GM21786 (cell line): ENCODE measurements around the gene KLRD1.
"Not testable (repeated sequence)": the region's sequence is repeated elsewhere in the genome, so short reads cannot be mapped to it uniquely, and the experiment has no call there.

ENCODE experiments used
- ATAC-seq: cut with Tn5 transposase; IDR thresholded peaks from one replicate; pipeline ENCODE4 v1.9.1; 2021; ENCODE audit not compliant: unreplicated experiment

Gene KLRD1

DNA sequence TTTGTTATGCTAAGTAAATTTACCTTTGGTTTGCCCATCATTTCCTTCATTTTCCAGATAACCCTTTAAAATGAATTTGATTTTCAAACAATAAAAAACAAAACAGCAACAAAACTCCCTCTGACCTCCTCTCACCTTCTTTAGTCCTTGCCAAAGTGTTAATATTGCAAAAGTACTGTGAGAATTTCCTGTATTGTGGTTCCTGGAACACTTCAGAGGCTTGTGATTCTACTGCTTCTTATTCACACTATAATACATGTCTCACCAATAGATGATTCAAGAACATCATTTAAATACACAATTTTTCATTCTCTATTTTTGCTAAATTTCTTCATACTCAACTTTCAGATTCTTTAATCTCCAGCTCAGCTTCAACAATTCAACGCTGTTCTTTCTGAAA, at the start of gene KLRD1:
KLRD1 (plus strand) TSS at position 241 of the 400 bp plus-strand sequence. CDS start 208 bp downstream, outside the sequence.
- no peak for ATAC-seq

DNA sequence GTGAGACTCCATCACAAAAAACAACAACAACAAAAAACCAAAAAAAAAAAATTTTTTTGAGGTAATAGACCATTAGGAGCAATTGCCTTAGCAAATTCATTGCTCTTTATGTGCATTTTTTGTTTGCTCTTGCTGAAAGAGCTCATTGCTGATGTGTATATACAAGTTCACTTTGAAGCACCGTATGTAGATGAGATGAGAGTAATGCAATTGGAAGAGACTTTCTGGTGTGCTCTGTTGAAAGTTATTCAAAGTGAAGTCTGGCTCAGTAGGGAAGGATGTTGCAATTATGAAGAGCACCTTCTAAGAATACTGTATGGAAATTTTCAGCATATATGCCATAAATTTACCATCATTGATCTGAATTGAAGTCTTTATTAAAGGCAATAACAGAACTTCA, 46.7 kb upstream of the KLRD1 start:
- no peak for ATAC-seq

GRCh38 chr12:10268037-10268436, 39.6 kb upstream of the KLRD1 start:
- ATAC-seq = no peak

DNA sequence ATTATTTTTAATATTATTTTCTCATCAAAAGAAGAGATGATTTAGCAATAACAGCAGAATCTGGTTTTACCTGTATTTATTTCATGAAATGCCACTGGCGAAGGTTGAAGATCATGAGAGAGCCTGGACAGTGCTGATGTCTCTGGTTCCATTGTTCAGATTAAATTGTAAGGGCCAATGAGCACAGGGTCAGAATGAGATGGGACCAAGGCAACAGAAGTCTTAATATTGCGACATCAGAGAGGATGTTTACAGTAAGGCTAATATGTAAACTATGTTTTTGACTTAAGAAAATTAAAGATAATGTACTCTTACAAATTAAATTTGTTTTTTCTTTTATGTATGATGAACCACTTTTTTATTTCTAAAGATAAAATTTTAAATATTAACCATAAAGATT, 35.2 kb upstream of the KLRD1 start:
- ATAC-seq = no peak

DNA sequence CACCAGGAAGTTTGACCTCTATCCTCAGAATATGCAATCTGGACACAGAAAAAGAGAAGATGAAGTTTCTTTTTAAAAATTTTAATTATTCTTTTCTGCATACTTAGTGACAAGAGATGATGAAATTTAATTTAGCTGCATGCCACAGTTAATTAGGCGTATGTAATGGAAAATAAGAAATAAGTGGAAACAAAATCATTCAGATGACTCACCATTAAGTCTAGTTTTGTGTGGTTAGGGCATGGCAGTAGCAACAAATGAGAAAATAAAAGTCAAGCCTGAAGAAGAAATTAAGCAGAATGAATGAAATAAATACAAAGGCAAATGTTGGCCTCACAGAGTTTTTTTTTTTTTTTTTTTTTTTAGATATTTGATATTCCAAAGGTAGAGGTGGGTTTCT, 30.9 kb upstream of the KLRD1 start:
- ATAC-seq = no peak

- ATAC-seq = no peak
Observed at GRCh38 chr12:10278104-10278503, 29.6 kb upstream of the KLRD1 start.

DNA sequence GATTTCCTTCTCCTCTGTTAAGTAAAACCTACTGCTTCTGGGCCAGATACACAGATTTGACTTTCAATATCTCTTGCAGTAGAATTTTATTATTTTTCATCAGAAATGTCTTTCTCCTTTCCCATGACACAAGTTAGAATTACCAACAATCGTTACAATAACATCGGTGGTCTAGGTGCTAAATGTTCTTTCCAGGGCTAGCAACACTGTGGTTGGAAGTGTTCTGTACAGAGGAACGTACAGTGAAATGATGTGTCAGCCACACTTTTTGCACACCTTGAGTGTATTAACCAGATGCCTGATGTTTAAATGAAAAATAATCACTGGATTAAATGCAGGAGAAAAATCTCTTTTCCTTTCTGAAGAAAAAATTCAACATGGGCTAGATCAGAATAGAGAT, 27.7 kb upstream of the KLRD1 start:
- no peak for ATAC-seq

GRCh38 chr12:10283027-10283426, 24.6 kb upstream of the KLRD1 start:
- no peak for ATAC-seq

GRCh38 chr12:10285919-10286318, 21.8 kb upstream of the KLRD1 start:
- no peak for ATAC-seq

DNA sequence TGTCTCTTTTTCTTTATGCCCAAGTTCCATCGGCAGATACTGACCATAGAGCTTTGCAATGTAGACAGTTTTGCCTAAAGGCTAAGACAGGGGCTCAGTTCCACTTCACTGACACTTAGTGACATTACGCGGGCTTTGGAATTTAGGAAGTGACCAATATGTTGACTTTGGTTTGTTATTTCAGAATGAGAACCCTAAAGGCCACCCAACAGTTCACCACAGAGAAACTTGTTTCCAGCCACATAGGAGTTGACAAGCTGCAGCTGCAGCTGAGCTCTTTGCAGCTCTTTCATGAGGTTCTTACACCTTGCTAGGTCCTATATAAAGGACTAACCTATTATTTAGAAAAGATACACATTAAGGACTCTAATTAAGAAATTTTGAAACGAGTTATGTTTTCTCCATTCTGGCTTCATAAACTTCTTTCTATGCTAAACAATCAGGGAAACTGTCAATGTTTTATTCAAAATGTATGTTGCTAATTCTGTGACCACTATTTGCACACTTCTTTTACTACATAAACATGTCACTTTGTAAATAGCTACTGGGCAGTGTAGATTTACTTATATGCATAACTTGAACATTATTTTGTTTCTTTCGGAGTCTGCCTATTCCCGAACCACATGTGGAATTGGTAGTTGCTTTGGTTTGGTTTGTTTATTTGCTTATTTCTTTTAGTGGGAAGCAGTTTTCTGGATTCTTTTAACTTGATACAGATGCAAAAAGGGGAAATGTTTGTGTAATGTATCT, 18.5 kb upstream of the KLRD1 start:
- ATAC-seq = no peak

GRCh38 chr12:10291030-10291429, 16.6 kb upstream of the KLRD1 start:
- ATAC-seq = no peak

DNA sequence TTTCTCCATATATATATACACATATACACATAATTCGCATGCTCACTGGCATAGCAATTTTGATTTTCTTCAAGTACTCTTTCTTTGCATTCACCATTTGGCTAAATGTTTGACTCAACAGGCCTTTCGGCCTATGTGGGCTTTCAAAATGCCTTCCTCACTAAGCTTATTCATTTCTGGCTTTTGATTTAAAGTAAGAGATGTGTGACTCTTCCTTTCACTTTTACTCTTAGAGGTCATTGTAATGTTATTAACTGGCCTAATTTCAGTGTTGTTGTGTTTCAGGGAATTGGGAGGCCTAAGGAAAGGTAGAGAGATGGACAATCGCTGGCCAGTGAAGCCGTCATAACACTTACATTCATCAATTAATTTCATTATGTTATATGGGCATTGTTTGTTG, 14.5 kb upstream of the KLRD1 start:
- no peak for ATAC-seq

DNA sequence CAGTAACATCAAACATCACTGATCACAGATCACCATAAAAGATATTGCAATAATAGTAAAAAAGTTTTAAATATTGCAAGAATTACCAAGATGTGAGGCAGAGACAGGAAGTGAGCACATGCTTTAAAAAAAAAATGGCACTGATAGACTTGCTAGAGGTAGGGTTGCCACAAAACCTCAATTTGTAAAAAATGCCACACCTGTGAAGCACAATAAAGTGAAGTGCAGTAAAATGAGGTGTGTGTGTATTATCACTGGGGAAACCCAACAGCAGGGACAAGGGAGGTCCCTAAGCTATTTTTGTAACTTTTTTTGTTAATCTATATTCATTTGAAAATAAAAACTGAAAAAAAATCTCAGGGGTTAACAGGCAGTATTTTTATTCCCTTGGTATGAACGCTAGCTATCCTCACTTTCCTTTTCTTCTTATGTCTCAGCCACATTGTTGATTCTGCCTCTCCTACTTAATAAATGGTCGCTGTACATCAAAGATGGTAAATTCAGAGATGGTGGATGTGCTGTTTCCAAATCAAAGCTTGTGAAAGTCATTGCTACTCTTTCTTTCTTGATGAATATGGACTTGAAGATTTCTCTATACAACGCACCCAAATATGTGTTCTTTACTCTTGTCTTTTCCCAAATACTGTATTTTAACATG, 14.0 kb upstream of the KLRD1 start:
- ATAC-seq = no peak

- no peak for ATAC-seq
Observed at GRCh38 chr12:10301103-10301502, 6.6 kb upstream of the KLRD1 start.

DNA sequence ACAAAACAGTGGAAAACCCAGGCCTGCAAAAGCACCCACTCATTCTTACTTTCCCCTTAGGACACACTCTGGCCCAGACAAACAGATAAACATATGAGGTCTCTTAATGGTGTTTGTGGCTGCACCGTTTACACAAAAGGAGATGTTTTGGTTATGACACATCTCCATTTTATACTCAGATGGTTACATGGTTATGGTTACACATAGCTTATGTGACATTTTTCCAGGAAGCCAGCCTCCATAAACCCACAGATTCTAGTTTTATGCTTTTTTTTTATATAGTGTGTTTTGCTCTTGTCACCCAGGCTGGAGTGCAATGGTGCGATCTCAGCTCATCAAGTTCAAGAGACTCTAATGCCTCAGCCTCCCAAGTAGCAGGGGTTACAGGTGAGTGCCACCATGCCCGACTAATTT, 3.5 kb upstream of the KLRD1 start:
- no peak for ATAC-seq

DNA sequence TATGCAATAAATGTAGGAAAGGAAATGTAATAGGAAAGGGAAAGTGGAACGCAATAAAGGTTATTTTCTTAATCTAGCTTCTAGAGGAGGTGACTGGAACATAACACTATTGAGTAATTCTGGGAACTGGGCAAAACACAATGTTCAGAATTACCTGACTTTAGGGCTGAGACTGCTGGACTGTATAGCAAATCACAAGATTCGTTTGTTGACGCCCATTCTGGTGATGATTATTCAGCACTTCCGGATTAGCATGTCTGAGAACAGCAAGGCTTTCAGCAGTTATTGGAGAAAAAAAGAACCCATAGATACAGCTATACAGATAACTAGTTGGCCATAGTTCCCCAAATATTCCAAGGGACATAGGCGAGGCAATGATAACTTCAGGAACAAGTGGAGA, 2.3 kb upstream of the KLRD1 start:
- no peak for ATAC-seq

DNA sequence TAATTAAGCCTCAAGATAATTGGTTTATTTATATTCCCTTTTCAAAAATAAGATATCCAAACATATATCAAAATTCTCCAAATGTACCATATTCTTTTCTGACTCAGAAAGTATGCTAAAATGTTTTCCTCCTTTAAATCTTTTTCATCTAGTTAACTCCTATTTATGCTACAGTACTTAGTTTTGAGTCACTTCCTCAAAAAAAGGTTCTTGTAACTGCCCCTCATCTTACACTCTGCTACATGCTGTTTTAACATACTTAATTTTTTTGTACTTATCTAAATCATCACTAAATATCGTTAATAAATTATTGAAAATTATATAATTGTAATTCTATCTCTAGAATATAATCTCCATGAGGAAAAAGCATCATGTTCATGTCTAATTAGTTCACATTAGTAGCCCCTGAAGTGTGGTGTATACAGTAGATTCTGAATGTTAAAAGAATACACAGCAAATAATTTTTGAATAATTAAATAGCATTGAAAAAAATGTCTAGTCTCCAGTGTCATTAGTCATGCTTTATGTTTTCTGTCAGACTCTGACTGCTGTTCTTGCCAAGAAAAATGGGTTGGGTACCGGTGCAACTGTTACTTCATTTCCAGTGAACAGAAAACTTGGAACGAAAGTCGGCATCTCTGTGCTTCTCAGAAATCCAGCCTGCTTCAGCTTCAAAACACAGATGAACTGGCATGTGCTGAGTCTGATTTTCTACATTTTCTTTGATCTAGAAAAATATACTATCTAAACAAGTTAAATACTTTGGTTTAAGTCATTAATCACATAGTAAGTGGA, 3.5 kb downstream of the KLRD1 start:
- ATAC-seq = no peak

- no peak for ATAC-seq
Observed at GRCh38 chr12:10319388-10319787, 11.7 kb downstream of the KLRD1 start.

DNA sequence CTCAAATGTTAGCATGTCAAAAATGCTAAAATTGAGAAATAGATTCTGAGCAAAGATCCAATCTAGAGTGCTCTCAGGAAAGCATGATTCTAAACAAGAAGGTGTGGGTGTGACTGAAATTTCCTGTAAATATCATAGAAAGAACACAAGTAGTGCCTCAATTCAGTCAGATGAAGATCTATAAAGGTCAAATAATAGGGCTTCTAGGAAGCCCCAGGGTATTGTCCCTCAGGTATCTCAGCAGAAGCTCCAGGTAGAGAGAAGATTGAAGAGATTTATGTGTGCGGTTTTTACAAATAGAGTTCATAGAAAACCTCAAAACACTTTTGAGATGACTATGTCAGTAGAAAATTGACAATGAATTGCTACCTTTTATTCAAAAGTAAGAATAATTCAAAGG, 13.0 kb downstream of the KLRD1 start:
- no peak for ATAC-seq

- not testable (repeated sequence) for ATAC-seq
Observed at GRCh38 chr12:10328691-10329090, 21.0 kb downstream of the KLRD1 start.

GRCh38 chr12:10331642-10332239, 24.1 kb downstream of the KLRD1 start:
- no peak for ATAC-seq
